HG03060 (cell line): ENCODE results near the gene ENDOD1.

Experiments used
- ATAC-seq: cut with Tn5 transposase; IDR thresholded peaks from one replicate; pipeline ENCODE4 v1.9.1; 2021; ENCODE audit warnings: low read depth, moderate number of reproducible peaks; ENCODE audit not compliant: unreplicated experiment

Gene ENDOD1

GRCh38 chr11:95076416-95076815 is 13.2 kb upstream of the ENDOD1 start:
- no peak for ATAC-seq

DNA sequence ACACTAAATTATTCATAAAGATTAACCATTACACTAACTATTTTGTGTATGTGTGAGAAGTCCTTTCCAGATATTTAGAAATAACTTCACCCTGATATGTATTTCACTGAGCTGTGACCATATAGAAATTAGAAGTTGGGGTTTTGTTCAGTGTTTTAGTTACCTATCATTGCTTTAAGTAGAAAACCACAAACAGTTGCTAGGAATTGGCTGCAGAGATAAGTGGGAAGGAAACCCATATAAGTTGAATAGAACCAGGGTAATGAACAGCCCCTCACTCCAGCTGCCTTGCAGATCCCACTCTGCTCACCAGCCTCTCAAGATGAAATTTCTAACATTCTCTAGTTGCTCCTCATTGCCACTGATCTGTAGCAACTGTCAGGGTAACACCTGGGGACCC is 12.7 kb upstream of the ENDOD1 start:
- no peak for ATAC-seq

DNA sequence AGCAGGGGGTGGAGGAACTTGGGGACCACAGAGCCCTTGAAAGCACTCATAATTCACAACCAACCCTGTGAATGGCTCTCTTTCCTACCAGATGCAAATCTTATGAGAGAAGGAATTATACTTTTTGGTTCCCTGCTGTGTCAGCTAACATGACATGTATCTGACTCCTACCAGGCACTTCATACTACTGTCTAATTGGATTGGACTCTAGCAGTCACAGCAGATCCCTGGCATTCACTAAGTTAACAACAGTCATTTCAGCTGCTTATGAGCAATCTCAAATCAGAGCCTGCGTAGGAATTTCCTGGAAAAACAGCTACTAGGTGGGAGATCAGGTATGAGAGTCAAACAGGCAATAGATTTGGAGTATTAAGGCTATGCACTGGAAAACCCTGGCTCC is 11.1 kb upstream of the ENDOD1 start:
- ATAC-seq: no peak

- ATAC-seq: no peak
Observed at GRCh38 chr11:95081010-95081409, 8.6 kb upstream of the ENDOD1 start.

DNA sequence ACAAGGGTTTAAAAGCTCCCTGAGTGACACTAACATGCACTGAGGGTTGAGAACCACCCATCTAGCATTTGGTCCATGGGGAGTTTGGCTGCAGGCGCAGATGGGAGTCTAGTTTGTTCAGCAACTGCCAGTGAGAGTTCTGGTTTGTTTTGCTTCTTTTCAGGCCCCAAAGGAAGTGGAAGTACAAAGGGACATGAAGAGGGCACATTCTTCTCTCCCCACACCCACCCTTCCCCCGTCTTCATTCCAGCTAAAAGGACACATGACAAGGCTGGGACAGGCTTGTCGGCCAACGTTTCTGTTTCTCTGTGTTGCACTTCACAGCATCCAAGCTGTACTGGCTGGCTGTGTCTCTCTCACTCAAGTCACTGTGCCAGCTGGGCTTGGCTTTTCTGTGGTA is 8.2 kb upstream of the ENDOD1 start:
- ATAC-seq: no peak

DNA sequence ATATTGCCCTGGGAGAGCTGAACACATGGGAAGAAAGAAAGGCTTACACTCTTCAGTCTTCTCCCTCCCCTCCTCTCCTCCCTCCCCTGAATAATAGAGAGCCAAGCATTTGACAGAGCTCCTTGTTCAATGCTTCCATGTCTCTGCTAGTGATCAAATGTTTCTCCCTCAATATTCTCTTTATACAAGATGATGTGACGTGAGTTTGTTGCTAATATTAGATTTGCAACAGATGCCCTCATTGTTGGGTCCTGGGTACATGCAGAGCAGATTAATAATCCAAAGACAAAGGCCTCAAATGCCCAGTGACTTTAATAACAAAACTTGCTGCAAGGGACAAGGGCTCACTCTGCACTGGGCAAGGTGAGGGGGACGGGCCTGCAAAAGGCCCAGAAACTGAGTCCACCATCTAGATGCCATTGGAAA is 7.1 kb upstream of the ENDOD1 start:
- ATAC-seq: no peak

GRCh38 chr11:95084509-95084908 is 5.1 kb upstream of the ENDOD1 start:
- ATAC-seq: peak; percentile 59

DNA sequence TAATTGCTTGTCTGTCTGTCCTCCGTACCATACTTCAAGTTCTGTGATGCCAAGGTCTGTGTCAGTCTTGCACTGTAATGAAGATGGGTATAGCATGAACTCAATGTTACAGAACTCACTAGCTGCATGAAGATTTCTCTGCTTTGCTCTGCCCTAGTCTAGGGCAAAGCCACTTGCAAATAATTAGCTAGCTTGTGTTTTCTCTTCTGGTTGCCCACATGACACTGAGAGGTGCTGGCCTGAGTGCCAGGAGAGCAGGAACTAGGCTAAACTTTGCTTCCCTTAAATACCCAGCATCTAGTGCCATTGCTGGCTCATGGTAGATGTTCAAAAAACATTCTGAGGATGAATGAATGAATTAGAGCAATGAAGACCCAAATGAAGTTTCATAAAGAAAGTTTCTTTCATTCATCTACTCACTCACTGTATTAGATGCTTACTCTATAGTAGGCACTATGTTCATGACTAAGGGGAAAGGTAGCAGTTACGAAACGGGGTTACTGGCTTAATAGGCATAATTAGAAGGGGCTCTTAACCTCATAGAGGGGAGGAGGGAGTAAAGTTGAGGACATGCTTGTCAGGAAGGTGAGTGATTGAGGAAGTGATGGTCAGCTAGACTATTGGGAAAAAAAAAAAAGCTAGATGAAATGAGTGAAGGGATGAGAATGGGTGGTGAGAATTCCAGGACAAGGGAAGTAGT is 4.4 kb upstream of the ENDOD1 start:
- ATAC-seq: no peak

- ATAC-seq: no peak
Observed at GRCh38 chr11:95086151-95086550, 3.5 kb upstream of the ENDOD1 start.

GRCh38 chr11:95086836-95087570 is 2.6 kb upstream of the ENDOD1 start:
- ATAC-seq: no peak

DNA sequence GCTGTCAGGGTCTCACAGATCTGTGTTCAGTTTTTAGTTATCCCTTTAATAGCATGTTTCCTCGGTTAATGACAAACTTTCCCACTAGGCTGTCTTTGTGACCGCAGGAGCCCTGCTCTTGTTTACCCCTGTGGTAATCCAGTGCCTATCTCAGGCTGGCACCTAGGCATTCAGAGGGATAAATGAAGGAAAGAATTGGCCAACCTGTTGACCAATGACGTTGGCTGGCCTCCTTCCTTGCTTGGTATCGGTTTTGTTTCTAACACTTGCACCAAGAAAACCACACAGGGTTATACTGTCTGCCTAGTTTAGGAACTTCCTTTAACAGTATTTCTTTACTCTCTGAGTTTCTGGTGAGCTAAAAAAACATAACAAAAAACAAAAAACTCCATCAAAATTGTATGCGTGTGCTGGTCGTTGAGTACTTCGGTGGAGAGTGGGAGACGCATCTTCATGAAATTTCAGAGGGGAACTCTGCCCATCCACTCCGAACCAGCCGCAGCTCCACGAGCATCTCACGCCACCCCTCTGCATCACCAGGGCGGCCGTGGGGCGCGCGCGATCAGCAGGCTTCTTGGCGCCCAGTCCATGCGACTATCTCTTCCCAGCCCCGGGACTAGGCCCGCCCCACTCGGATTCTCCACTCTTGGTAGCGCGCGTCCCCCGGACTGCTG is 563 bp upstream of the ENDOD1 start:
- ATAC-seq: peak; percentile 6

DNA sequence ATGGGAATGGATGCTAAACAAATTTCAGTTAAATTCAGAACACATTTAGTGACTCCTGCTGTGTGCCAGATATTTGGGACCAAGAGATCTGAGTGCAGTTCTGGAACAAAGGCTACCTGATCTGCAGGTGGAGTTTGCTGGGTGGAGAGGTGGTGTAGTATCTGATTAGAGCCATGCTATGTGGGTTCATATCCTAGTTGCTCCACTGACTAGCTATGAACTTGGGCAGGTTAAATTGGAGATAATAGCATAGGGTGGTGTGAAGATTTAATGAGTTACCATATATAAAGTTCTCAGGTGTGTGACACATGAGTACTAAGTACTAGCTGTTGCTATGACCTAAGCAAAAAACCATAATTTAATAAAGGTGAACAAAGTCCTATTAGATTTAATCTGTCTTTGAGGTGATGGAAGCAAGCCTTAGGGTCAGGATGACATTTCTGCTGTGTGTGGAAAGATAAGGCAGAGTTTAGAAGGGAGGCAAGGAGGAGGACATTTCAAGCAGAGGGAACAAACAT is 2.1 kb downstream of the ENDOD1 start:
- no peak for ATAC-seq

- no peak for ATAC-seq
Observed at GRCh38 chr11:95092549-95093324, 3.1 kb downstream of the ENDOD1 start.

DNA sequence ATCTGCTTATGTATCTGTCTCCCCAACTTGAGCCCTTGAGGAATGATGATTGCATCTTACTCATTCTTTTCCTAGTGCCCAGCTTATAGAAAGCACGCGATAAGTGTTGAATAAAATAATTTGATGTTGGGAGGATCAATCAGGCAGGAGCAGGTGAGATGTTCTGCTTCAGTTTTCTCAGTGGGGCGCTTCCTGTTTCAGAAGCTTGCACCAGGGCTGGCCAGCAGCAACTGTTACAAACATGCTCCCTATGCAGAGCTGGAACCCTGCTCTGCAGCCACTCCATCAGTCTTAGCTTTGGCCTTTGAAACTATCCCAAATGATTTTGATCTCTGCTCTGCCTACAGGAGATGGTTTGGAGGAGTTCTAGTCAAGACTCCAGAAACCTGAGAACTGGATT is 3.9 kb downstream of the ENDOD1 start:
- ATAC-seq: no peak

DNA sequence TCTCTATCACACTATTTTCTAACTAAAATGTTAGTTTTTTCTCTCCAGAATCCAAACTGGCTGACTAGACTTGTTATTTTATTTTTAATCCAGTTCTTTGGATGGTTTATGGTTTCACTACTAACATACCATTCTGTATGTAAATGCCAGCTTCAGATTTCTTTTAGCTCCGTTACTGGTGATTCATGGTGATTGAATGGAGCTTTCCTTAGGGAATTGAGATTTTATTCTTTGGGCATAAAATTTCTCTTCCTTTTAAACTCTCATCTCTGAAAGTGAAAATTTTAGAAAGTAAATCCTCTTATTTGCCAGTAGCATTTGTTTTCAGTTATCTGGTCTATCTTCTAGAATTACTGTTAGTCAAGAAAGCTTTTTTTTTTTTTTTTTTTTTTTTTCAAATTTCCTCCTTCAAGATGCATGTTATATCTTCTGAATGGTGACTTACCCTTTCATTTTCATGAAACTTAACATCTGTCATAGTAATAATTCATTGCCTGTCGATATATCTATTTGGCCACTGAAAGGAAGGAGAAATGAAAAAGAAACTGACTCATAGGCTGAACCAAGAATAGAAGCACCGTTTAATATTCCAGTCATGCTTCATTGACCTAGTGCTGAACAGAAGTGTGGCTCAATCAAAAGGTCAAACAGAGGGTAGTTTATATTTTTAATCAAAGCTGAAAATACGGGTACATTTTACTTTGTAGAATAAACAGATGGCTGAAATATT is 6.4 kb downstream of the ENDOD1 start:
- ATAC-seq: peak; percentile 85

DNA sequence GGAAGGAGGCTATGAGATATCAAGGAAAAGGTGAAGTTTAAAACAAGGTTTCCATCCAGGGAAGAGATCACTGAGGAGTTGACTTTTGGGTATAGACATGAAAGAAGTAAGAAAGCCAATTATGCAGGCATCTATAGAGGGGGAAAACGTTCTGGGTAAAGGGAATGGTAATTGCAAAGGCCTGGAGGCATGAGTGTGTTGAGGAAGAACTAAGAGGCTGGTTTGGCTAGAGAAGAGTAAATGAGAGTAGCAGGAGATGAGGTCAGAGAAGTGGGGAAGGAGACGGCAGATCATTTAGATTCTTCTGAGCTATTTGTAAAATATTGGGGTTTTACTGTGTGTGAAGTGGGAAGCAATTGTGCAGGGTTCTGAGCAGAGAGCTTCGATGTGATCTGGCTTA is 7.6 kb downstream of the ENDOD1 start:
- ATAC-seq: no peak

DNA sequence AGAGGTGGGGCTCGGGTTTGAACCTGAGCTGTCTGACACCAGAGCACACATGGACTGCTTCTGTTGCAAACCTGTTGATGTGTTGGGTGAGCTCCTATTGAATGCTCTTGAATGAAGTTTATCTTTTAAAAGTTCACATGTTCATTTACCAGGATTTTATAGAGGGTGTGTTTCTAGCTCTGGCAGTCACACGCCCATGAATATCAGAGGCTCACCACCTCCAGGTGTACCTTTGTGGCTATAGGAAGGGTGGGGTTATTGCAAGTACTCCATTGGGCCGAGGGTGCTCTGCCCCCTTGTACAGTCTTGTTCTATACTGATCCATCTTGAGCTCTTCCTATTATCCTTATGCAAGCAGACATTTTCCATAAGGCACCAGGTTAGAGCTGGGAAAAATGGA is 9.2 kb downstream of the ENDOD1 start:
- ATAC-seq: no peak

DNA sequence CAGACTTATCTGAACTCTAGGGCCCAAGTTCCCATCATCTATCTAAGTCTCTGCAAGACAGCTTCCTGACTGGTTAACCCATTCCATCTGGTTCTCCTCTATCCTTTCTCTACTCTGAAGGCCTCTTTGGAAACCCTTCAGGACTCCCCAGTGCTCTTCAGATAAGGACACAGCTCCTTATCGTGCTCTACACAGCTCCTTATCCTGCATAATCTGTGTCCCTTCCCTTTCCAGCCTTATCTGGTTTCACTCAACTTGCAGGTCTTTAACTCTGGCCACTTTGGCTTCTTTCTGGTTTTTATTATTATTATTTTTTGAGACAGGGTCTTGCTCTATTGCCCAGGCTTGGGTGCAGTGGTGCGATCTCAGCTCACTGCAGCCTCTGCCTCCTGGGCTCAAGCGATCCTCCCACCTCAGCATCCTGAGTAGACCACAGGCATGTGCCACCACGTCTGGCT is 10.6 kb downstream of the ENDOD1 start:
- ATAC-seq: no peak

DNA sequence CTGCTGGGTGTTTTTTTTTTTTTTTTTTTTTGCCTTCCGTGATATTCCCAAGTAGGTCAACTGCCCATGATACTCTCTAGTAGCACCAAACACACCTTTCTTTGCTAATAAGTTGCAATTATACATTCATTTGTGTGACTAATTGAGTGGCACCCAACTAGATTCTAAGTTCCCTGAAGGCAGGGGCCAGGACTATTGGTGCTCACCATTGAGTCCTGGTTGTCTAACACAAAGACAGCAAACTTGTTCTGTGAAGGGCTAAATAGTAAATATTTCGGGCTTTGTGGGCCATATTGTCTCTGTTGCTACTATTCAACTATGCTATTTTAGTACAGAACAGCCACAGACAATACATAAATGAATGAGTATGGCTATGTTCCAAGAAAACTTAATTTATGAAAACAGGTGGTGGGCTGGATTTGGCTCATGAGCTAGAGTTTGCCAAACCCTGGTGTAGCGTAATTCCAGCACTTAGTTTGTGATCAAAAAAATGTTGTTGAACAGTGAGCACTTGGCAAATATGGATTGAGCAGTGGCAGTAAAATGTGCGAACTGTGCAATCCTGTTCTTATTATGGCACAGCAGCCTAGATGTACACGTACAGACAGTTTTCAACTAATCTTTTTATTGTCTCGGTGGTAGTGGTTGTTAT is 11.3 kb downstream of the ENDOD1 start:
- no peak for ATAC-seq
